ENCODE measurements around the gene ANKS1B.
"Not testable (repeated sequence)": the region's sequence is repeated elsewhere in the genome, so short reads cannot be mapped to it uniquely, and the experiment has no call there.

The ANKS1B gene

DNA sequence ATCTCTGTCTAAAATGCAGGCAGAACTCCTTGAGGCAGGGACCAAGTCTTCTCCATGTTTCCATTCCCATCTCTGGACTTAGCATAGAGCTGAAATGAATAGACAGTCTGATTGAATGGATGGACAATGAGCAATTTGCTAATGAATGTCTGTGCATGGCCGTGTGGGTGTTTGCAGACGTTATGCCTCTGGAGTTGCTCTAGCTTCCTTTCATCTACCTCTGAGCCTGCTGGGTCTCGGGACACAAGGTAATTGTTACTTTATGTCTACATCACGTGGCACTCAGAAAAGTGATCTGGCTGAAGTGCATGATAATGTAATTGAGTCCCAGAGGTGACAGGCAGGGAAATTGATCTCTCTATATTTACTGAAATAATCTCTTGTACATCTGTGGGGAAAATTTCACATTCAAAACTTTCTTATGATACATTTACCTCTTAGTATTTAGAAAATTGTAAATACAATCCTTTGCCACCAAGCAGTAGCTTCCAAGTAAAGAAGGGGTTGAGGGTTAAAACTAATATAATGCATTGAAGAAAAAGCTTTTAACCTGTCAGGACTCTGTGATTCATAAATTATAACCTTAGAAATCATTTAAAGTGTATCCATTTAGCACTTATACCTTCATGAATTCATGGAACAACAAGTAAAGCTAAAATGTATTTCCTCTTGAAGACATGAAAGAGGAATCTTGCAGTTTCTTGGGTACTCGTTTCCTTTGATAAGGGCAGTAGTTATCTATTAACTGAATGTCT is 915.6 kb downstream of the ANKS1B start:
- DNase-seq (ENCODE audit: low read depth in 1 of 2, low spot score in 1 of 2) = no peak

DNA sequence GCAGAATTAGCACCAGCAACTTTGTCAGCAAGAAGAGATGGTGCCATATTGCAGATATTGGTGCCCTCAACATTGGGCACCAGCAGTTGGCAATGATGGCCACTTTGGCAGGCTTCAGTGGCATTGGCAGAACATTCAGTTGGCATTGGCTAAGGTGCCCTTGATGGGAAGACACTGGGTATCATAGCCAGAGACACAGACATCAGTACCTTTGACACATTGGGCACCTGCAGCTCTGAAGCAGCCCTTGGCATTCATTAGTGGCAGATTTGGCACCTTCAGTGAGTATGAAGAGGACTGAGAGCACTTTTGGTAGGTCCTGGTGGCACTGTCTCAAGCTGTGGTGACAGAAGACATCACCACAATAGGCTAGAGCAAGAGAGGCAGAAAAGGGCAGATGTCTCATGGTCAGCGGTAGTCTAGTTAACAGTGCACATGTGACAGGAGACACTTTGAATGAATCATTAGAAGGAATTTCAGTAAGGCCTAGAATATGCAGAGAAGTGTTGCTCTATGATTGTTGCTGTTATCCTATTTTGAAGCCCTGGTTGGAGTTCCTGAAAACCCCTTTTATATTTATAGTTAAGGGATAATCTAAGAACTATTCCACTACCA is 917.5 kb downstream of the ANKS1B start:
- DNase-seq (ENCODE audit: low read depth in 1 of 2, low spot score in 1 of 2) = no peak

DNA sequence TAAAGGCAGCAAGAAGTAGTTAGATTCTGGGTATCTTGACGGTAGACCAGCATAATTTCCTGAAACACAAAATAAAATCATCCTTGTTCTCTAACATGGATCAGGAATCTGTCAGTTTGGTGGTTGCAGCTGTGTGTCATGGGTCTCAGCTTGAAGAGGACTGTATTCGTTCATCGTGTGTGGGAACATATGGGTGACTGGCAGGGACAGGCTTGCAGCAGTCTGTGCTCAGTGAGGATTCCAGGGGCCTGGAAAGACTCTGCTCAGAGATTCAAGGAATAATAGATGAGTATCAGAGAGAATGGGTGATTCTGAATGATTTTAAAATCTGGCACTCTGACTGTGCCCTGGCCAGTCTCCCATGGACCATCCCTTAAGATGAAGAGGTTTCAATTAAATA is 918.0 kb downstream of the ANKS1B start:
- DNase-seq (ENCODE audit: low read depth in 1 of 2, low spot score in 1 of 2) = no peak

DNA sequence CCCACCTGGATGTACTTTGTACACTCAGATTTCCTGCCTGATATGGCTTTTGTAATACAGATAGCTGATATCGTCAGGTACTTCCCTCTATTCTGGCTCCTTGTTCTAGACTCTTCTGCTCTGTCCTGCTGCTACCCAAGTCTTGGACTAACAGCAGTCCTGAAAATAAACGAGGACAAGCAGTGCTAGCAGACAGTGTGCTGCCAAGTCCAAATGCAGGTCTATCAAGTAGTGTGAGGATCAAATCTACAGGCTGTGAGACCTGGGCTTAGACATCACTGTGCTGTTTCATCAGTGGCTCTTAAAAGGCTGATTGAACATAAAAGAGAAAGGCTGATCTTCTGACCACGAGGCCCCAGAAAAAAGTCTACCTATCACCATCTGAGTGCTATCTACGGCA is 921.6 kb downstream of the ANKS1B start:
- no peak for DNase-seq (ENCODE audit: low read depth in 1 of 2, low spot score in 1 of 2)

DNA sequence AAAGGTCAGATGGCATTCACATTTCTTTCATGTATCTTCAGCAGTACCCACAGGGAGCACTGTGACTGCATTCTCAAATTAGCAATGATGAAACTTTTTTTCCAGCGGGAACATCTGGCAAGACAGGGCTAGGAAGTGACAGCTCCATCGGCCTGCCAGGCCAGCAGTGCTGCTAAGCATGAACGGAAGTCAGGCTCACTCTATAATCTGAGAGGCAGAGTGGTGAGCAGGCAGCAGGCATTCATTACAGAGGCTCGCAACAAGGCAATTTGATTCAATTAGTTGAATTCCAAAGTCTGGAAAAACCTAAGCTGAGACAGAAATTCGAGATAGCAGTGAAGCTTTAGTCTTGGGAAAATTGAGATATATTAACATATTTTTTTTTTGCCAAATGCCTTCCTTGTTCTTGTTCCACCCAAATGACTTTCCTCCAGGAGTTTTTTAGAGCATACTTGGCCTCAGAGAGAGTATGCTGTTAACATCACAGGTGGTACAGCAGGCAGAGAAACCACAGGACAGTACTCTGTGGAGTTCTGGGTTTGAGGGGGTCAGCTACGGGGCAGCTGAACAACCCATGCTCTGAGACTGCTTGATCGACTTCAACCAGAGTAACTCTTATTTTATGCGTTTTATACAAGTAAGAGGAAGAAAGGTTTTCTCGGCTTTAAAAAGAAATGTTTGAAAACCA is 924.8 kb downstream of the ANKS1B start:
- no peak for DNase-seq (ENCODE audit: low read depth in 1 of 2, low spot score in 1 of 2)

DNA sequence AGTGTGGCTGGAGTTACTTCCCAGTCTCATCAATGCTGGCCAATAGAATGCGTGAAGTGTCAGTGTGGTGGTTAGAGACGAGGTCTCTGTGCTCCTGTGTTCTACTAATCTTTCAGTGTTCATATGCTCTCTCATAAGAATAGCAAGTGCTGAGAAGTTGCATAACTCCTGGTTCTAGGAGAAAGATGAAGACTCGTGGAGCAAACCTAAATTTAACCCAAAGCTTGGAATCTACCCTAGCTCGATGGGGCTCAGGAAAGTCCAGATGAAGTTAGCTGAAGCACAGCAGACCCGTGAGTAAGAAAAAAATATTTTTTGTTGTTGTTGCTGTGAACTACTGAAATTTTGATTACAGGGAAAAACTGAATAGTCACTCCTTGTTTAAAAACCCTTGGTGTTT is 927.1 kb downstream of the ANKS1B start:
- DNase-seq (ENCODE audit: low read depth in 1 of 2, low spot score in 1 of 2) = no peak

DNA sequence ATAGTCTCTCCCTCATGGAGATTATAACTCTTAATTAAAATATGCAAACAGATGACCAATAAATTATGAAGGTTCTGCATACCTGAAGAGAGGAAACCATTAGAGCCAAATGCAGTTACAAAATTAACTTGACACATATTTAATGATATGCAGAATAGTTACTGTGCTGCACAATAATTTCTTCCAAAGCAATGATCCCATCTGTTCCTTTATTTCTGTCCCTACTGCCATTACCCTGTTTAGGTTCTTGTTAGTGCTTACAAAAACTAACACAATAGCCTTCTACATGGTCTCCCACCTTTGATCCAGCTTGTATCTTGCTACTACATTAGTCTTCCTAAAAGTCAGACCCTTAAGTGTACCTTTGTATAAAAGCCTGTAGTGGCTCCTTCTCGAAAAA is 928.5 kb downstream of the ANKS1B start:
- no peak for DNase-seq (ENCODE audit: low read depth in 1 of 2, low spot score in 1 of 2)

DNA sequence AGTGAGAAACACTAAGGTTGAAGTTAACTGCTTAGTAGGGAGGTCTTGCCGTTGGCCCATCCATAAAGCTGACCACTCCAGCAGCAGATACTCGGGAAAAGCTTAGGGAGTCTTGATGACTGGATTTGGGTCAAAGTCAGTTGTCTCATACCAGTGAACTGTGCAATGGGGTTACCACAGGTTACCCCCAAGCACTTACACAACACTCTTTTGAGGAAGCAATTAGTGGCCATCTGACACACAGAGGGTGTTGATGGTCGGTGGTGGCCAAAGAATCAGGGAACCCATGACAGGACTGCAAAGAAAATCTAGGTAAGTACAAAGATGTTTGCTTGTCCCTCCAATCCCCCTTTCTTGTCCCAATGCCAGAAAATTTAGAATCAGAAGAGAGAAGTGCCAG is 929.4 kb downstream of the ANKS1B start:
- no peak for DNase-seq (ENCODE audit: low read depth in 1 of 2, low spot score in 1 of 2)

DNA sequence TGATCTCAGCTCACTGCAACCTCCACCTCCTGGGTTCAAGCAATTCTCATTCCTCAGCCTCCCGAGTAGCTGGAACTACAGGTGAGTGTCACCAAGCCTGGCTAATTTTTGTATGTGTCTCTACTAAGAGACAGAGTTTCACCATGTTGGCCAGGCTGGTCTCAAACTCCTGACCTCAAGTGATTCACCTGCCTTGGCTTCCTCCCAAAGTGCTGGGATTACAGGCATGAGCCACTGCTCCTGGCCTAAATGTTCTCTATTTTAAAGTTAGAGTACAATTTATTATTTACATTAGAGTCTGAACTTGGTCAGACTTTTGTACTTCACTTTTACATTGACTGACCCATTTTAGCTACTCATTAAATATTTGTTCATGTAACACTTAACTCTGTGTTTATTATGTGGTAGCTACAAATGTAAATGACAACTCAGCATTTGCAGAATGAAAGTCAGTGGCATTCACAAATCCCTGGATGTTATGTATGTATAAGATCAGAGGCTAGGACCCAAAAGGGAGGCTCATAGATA is 930.1 kb downstream of the ANKS1B start:
- DNase-seq (ENCODE audit: low read depth in 1 of 2, low spot score in 1 of 2) = no peak

DNA sequence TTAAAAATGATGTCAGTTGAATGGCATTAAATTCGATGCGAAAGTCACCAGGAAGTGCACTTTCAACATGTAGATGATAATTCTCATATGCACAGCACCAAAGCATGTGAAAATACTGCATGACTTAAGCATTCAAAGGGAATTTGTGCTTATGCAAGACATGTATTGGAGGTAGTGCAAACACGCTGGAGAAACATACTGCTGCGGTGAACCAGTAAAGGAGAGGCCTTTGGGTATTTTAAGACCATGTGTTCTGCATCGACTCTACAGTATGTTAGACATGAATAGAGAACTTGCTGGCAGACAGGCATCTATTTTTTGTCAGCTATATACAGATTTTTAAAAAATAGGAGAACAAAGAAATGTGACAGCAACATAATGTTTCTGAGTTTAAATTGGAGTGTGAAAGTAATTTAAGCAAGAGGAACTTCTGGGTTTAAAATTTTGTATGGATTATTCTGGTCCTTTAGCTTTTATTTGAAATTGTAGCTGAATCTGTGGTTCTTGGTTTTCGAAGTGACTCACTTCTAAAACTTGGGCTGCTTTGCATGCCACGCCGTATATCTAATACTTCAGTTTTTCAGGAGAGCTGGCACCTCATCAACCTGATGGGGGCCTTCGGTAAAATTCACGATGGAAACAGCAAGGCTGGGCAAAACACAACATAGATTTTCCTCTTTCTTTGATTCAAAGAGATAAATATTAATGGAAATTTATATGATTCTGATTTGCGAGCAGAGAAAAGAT is 930.9 kb downstream of the ANKS1B start:
- DNase-seq (ENCODE audit: low read depth in 1 of 2, low spot score in 1 of 2) = no peak

DNA sequence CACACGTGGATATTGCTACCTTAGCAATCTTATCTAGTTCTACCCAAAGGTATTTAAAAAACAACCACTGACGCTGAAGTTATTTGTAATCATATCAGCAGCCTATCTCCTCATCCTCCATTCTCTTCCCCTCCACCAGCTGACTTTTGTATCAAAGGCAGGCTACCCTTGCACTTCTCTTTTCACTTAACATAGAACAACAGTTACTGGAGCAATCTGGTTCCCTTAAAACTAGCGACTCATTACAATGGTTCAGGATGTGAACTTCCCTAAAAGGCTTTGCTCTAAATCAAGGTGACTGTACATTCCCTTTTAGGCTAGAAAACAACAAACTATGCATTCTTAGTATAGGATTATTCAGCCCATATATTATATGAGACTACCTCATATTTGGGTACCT is 935.0 kb downstream of the ANKS1B start:
- DNase-seq (ENCODE audit: low read depth in 1 of 2, low spot score in 1 of 2) = no peak

DNA sequence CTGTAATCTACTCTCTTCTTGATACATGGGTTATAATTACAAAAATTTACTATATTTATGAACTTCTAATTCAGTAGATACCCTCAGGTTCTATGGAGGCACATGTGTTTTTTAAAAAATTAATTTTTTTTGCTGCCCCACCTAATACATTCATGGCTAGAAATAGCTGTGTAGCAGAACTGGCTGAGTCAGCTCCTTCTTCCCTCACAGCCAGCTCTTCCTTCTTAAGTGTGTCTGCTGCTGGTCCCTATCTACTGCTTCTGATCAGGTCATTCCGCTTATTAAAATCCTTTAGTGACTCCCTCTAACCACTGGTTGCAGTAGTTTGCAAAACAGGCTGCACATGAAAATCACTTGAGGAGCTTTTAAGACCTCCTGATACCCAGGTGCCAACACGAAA is 939.6 kb downstream of the ANKS1B start:
- DNase-seq (ENCODE audit: low read depth in 1 of 2, low spot score in 1 of 2) = no peak

DNA sequence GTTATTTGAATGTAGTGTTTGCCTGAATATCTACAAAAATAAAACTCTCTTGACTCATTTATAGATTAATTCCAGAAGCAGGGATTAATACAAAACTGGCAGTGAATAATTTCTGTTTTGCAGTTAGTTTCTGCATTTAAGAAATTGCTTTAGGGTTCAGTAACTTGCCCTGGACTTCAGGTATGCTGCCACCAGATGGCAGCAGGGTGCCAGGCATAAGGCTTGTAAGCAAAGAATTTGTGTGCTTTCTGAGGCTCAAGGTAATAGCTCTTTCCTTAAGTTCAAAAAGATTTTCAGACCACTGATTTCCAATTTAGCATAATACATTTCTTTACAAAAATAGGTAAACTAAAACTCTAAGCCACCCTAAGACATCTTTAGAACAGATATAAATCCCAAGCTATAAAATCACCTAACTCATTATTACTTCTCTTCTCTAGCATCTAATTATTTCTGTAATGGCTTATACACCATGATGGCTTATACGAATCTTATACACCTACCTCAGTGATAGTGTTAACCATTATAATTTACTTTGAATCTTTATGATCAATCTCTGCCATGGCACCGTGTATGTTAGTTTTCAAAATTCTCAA is 941.3 kb downstream of the ANKS1B start:
- DNase-seq (ENCODE audit: low read depth in 1 of 2, low spot score in 1 of 2) = no peak

DNA sequence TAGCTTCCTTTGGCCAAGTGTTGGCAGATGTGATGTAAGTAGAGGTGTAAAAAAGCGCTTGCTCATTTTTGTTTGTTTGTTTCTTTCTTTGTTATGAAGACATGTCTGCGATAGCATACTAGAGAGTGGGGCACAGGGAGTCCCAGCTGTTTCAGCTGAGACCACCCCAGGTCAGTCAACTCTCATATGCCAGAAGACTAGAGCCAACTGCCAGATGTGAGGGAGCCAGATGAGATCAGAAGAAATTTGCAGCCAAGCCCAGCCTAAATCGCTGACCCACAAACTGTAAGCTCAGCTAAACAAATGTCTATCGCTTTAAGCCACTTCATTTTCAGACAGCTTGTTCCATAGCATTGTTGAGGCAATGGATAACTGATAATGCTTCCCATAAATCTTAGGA is 942.5 kb downstream of the ANKS1B start:
- no peak for DNase-seq (ENCODE audit: low read depth in 1 of 2, low spot score in 1 of 2)

DNA sequence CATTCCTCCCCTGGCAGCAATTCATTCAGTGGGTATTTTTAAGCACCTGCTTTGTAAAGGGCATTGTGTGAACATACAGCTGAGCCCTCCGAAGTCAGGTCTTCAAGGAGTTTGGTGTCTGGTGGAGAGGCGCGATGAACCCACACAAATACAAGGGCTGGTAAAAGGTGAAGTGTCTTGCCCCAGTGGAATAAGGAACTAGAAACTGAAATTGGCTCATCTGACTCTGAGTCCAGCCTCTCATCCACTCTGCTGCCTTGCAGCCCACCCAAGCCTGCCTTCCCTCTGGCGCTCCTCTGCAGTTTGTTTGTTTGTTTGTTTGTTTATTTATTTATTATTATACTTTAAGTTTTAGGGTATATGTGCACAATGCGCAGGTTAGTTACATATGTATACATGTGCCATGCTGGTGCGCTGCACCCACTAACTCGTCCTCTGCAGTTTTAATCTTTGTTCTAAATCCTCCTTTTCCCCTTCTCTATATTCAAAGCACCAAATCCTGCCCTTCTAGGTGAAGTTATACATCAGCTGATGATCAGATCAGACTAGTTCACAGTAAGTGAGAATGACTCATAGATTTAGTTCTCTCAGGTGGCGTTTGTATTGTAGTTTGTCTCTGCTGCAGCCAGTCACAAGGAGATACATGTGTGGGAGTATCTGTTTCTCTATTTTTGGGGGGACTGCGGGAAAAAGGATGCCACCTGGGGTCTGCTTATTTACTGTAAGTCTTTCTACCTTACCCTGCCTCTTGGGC is 945.2 kb downstream of the ANKS1B start:
- no peak for DNase-seq (ENCODE audit: low read depth in 1 of 2, low spot score in 1 of 2)

DNA sequence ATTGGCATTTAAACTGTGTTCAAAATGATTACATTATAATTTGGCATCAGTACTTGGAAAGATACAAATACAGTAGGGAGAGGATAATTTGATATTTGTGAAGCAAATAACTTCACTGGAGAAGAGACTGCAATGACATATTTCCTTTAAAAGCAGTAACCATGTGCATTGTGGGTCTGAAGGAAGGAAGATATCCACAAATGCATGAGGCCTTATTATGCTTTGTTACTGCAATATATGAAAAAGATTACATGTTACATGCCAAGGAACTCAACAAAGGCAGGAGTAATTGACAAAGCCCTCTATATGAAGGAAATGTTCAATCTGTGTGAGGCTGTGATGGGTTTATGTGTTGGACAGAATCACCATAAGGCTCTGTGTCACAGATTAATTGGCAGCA is 948.2 kb downstream of the ANKS1B start:
- DNase-seq (ENCODE audit: low read depth in 1 of 2, low spot score in 1 of 2) = no peak

DNA sequence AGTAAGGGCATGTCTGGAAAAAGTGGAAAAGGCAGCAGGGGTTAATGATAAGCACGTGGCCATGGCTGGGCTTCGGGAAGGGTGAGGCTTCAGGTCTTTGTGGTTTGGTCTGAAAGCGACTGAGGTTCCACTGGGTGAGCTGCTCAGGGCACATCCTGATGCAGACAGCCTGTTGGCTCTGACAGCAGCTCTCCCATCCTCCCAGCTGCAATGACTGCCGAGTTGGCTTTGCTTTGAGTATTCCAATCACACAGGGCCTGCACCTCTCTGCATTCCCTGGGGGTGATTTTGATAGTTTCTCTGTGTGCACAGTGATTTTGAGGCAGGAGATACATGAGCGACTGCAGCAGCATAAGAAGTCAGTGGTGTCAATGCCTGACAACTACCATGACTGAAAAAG is 948.9 kb downstream of the ANKS1B start:
- DNase-seq (ENCODE audit: low read depth in 1 of 2, low spot score in 1 of 2) = no peak

DNA sequence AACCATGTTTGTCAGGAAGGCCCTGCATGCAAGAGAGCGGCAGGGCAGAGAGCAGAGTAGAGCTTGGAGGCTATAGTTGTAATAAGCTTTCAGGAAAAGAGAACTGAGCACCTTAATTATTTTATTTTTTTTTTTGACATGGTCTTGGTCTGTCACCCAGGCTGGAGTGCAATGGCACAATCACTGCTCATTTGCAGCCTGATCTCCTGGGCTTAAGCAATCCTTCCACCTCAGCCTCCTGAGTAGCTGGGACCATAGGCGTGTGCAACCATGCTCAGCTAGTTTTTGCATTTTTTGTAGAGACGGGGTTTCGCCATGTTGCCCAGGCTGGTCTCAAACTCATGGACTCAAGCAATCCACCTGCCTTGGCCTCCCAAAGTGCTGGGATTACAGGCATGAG is 950.5 kb downstream of the ANKS1B start:
- not testable (repeated sequence) for DNase-seq (ENCODE audit: low read depth in 1 of 2, low spot score in 1 of 2)

DNA sequence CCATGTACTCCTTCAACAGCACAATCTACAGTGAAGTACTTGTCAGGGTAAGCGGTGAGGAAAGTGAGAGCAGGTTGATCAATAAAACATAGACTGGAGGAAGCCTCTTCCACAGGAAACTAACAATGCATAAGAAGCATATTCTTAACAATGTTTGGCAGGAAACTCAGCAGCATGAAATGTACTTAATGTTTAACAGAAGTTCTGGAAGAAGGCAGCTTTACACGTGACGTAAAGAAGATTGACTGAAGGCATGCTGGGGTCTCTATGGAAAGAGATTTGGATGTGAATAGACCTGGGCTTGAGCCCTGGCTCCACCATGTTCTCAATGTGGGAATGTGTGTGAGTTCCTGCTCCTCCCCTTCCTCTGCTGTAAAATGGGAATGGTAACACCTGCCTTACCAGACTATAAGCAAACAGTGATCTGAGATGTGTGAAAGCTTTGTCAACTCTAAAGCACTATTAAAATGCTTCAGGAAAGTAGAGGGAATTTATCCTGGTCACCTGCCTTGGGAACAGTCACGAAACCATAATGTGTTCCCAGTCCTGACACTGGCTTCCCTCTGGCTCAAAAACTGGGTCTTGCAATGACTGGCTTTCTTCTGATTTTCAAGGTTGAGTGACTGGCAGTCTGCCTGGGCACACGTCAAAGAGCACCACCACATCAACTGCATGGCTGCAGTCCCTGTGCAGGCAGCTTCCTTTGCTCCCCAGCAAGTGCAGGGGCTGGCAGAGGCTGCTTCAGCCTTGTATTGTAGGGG is 955.0 kb downstream of the ANKS1B start:
- no peak for DNase-seq (ENCODE audit: low read depth in 1 of 2, low spot score in 1 of 2)

DNA sequence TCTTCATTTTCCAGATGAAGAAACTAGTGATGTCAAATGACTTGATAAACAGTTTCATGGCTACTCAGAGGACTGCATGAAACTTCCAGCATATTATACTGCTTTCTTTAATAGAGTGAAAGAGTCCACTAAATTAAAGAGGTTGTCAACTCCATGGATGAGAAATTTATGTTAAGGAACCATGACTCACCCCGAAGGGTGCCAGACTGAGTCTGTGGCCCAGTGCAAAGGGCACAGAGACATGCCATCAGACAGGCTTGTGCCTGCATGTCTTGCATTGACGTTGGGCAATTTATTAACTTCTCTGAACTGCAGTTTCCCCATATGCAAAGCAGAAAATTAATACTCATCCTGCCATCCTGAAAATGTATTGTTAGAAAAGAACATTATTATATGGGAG is 957.3 kb downstream of the ANKS1B start:
- no peak for DNase-seq (ENCODE audit: low read depth in 1 of 2, low spot score in 1 of 2)
